Fibroblast of villous mesenchyme (primary cell): ENCODE data around the gene WDR48. TPM values are rescaled to one million over a fixed set of nuclear protein-coding genes. Genes with fewer than 3 reads are reported as not detected.

Source experiments
- DNase-seq: peaks from one replicate; pipeline ENCODE4 v3.0.0-alpha.2; 2010; ENCODE audit warnings: low read depth
- H3K4me3 ChIP-seq: 2 replicates; pipeline ENCODE4 v1.5.1; 2011; ENCODE audit warnings: low read depth, mild to moderate bottlenecking, low read length
- CTCF ChIP-seq: IDR thresholded peaks from 2 replicates; pipeline ENCODE4 v1.5.1; 2012; ENCODE audit warnings: low read depth, mild to moderate bottlenecking, low read length; ENCODE audit not compliant: insufficient read depth
- total RNA-seq: library from RNA; depleted of rRNA; stranded (reverse); fragments of >200 nt; gene quantifications from 2 replicates; pipeline ENCODE4 v1.2.3, GENCODE V29; 2012

Gene WDR48
- total RNA-seq, 1 donor: 30.2 TPM

GRCh38 chr3:39136533-39137434, 85.0 kb downstream of the WDR48 start:
- no peak for DNase-seq
- no peak overlapping the region for H3K4me3 ChIP-seq
- no peak for TF ChIP-seq CTCF

GRCh38 chr3:39137435-39137936, 85.7 kb downstream of the WDR48 start:
- H3K4me3 ChIP-seq: no peak overlapping the region
- no peak for TF ChIP-seq CTCF
- DNase-seq: no peak

GRCh38 chr3:39137991-39138803, 86.4 kb downstream of the WDR48 start:
- H3K4me3 ChIP-seq: no peak overlapping the region
- TF ChIP-seq CTCF: no peak

GRCh38 chr3:39138804-39139415, 87.1 kb downstream of the WDR48 start:
- no peak overlapping the region for H3K4me3 ChIP-seq
- DNase-seq: no peak
- no peak for TF ChIP-seq CTCF

More at GRCh38 chr3:39137991-39138803, 86.4 kb downstream of the WDR48 start:
- DNase-seq: no peak

GRCh38 chr3:39139442-39139841, 87.6 kb downstream of the WDR48 start:
- H3K4me3 ChIP-seq: no peak overlapping the region
- TF ChIP-seq CTCF: no peak
- no peak for DNase-seq

GRCh38 chr3:39140341-39140971, 88.6 kb downstream of the WDR48 start:
- TF ChIP-seq CTCF: no peak
- DNase-seq: no peak

More at GRCh38 chr3:39140341-39140971, 88.6 kb downstream of the WDR48 start:
- H3K4me3 ChIP-seq: no peak overlapping the region
